Pancreas (tissue), 10 donors: Measurements from ENCODE around the gene ABCC1. TPM values are rescaled to one million over a fixed set of nuclear protein-coding genes. Genes with fewer than 3 reads are reported as not detected.

ENCODE experiments used
- ATAC-seq, 4 donors: fragments of 200-7000 bp; cut with Tn5 transposase; one replicate each; pipeline versions ENCODE4 v1.8.0 to v1.9.1; 2020; ENCODE audit warnings: mild to moderate bottlenecking in 4 of 4, moderate library complexity in 4 of 4
- DNase-seq, 6 donors: peaks; one replicate each; pipeline ENCODE4 v3.0.0-alpha.2; 2020
- FAIRE-seq: peaks from 2 replicates; lab custom pipeline; 2012; peaks lifted over from hg19 to GRCh38; lab: Jason Lieb, UNC
- H3K27ac ChIP-seq, 4 donors: fragments of 200-600 bp; sonication (generic); 1 replicate in 3 of 4; 2 replicates in 1 of 4; pipeline versions ENCODE4 v1.5.0 to v1.8.0; 2020
- H3K27me3 ChIP-seq, 4 donors: fragments of 200-600 bp; one replicate each; pipeline ENCODE4 v1.8.0; 2021
- H3K36me3 ChIP-seq, 3 donors: fragments of 200-600 bp; sonication (generic) in 1 of 3; one replicate each; pipeline versions ENCODE4 v1.5.0 to v1.8.0; 2020 to 2021
- H3K4me1 ChIP-seq, 3 donors: fragments of 200-600 bp; one replicate each; pipeline ENCODE4 v1.8.0; 2021
- H3K4me3 ChIP-seq, 4 donors: fragments of 200-600 bp; sonication (generic) in 2 of 4; one replicate each; pipeline versions ENCODE4 v1.5.0 to v1.8.0; 2020 to 2021
- H3K9me3 ChIP-seq, 4 donors: fragments of 200-600 bp; one replicate each; pipeline ENCODE4 v1.8.0; 2021
- WGBS, 2 donors: extraction: QIAGEN DNeasy Blood & Tissue Kit; methylation state at CpG; one replicate each; pipeline ENCODE4 v1.1.7; 2013; 5-methylcytosine and 5-hydroxymethylcytosine counted together
- intact Hi-C, 3 donors: fragments of 100-400 bp; cut with DNase I; formaldehyde crosslinking; loops; one replicate each; pipeline versions ENCODE4 v1.11.1 to v1.14.2; 2022
- polyA plus RNA-seq, 2 donors: library from polyadenylated mRNA; stranded (reverse); fragments of 200-250 nt; gene quantifications; one replicate each; pipeline ENCODE4 v1.2.3, GENCODE V29; 2013
- total RNA-seq, 6 donors: library from RNA; stranded (reverse); fragmentation: NEBNext Ultra II Directional in 4 of 6; extraction: Animal tissue kit (Norgen Biotek cat#: 25700) in 4 of 6; gene quantifications; one replicate each; pipeline versions ENCODE4 v1.2.1 to v1.2.4, GENCODE V29; 2021 to 2023
- TF ChIP-seq, protein P1 (sequence below), 4 donors: fragments of 200-600 bp; sonication (generic) in 3 of 4; IDR thresholded peaks; one replicate each; pipeline versions ENCODE4 v1.5.0 to v1.8.0; 2021; ENCODE audit warnings: antibody characterized with exemption in 4 of 4
- donor health status: healthy with polysubstance abuse.
- donor health status: DM: no; HTN: no; CAD: no; lungs with moderate emphysema.
- donor health status: DM: no; HTN: no; CAD: no.
- donor health status: control.
- donor health status: control.
- donor health status: Bipolar disorder and iron deficiency.
- donor health status: DM: yes; HTN: yes; CAD: no.
- donor health status: DM: no; HTN: no; CAD: no.
- donor health status: DM: no; HTN: no; CAD: no.
- donor health status: DM: yes; HTN: yes; CAD: no.

The ABCC1 gene
- total and polyA plus RNA-seq, 8 donors: 8.5 to 16.8 (median 12.0) TPM

DNA sequence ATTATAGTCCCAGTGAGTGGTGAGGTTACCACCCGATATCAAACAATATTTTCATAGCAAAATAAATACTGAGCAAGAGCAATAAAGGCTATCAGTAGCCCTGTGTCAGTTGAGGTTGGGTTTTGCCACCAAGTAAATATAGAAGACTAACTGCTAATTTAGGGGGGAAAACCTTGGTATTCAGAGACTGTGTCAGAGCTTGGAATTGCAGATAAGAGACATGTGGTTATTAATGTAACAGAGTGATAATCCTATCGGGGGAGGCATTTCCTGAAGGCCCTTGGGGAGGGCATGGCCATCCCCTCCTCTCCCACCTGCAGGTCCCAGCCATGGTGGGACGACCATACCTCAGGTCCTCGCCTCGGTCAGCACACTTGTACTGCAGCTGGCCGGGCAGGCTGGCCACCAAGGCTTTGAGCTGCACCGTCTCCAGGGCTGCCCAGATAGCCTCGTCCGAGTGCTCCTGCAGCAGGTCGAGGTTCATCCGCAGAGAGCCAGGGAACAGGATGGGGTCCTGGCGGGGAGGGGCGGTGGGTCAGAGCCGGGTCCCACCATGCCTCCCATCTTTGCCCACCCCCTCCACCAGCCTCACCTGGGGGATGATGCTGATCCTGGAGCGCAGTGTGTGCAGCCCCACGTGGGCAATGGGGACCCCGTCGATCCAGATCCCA, 205.0 kb downstream of the ABCC1 start:
- Histone ChIP-seq H3K27ac (no peak overlapping the region), H3K36me3 (peaks cover 0 to 4% (median 0%) of the 10 kb centered on the region in 3 donors), H3K27me3 (no peaks in the 10 kb centered on the region), H3K9me3 (no peaks in the 10 kb centered on the region), H3K4me3 (no peak overlapping the region), H3K4me1 (peaks cover 6 to 12% (median 7%) of the 10 kb centered on the region in 3 donors)
- DNase-seq (no peak), ATAC-seq (no peak), FAIRE-seq (no peak)
- TF ChIP-seq, protein P1, sequence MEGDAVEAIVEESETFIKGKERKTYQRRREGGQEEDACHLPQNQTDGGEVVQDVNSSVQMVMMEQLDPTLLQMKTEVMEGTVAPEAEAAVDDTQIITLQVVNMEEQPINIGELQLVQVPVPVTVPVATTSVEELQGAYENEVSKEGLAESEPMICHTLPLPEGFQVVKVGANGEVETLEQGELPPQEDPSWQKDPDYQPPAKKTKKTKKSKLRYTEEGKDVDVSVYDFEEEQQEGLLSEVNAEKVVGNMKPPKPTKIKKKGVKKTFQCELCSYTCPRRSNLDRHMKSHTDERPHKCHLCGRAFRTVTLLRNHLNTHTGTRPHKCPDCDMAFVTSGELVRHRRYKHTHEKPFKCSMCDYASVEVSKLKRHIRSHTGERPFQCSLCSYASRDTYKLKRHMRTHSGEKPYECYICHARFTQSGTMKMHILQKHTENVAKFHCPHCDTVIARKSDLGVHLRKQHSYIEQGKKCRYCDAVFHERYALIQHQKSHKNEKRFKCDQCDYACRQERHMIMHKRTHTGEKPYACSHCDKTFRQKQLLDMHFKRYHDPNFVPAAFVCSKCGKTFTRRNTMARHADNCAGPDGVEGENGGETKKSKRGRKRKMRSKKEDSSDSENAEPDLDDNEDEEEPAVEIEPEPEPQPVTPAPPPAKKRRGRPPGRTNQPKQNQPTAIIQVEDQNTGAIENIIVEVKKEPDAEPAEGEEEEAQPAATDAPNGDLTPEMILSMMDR (IDR thresholded peaks at IDR 0.05): no peak
- 90 to 94% methylated on average over 17 to 18 of the region's 18 CpGs for WGBS, 2 donors
- intact Hi-C loops: no loop called here

DNA sequence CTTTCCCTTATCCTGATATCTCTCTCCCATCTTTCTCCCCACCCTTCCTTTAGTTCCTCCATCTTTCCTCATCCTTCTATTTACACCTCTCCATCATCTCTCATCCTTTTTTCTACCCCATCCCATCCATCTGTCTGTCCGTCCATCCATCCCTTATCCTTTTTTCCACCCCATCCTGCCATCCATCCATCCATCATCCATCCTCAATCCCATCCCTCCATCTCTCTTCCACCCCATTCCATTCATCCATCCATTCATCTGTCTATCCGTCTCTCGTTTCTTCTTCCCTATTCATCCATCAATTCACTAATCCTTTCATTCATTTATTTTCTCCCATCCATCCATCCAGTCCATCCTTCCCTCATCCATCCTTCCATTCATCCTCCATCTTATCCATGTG, 205.8 kb downstream of the ABCC1 start:
- Histone ChIP-seq H3K27me3 (no peaks in the 10 kb centered on the region), H3K4me3 (no peak overlapping the region), H3K27ac (no peak overlapping the region), H3K4me1 (peaks cover 0 to 6% (median 4%) of the 10 kb centered on the region in 3 donors), H3K9me3 (no peaks in the 10 kb centered on the region), H3K36me3 (peaks cover 0 to 10% (median 0%) of the 10 kb centered on the region in 3 donors)
- intact Hi-C loops: no loop called here
- TF ChIP-seq, protein P1 (IDR thresholded peaks at IDR 0.05): no peak
- no peak for FAIRE-seq
- ATAC-seq: no peak
- WGBS, 2 donors: 91 to 94% methylated on average over 3 of the region's 3 CpGs
- no peak for DNase-seq

DNA sequence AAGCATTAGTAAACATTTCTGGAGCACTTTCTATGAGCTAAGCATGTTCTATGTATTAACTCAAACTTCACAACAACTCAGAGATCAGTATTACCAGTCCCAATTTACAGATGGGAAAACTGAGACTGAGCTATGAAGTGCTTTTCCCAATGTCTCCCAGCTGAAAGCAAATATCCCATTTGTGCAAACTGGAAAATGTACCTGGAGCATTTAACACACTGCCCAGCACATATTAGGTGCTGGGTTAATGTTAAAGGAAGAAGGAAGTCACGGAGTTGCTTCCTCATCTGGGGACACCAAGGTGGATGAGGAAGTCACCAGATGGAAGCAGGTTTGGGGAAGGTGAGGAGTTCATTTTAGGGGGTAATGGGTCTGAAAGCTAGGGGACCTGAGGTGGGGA, 207.8 kb downstream of the ABCC1 start:
- H3K27ac ChIP-seq: no peak overlapping the region
- H3K4me3 ChIP-seq: no peak overlapping the region
- no peaks in the 10 kb centered on the region for H3K4me1 ChIP-seq
- peaks cover 0 to 10% (median 0%) of the 10 kb centered on the region in 3 donors for H3K36me3 ChIP-seq
- 97 to 100% methylated on average over 1 of the region's 1 CpG for WGBS, 2 donors
- intact Hi-C loops: no loop called here
- TF ChIP-seq, protein P1 (IDR thresholded peaks at IDR 0.05): no peak
- FAIRE-seq (no peak), DNase-seq (no peak), ATAC-seq (no peak)
- no peaks in the 10 kb centered on the region for H3K27me3 ChIP-seq
- H3K9me3 ChIP-seq: no peaks in the 10 kb centered on the region

DNA sequence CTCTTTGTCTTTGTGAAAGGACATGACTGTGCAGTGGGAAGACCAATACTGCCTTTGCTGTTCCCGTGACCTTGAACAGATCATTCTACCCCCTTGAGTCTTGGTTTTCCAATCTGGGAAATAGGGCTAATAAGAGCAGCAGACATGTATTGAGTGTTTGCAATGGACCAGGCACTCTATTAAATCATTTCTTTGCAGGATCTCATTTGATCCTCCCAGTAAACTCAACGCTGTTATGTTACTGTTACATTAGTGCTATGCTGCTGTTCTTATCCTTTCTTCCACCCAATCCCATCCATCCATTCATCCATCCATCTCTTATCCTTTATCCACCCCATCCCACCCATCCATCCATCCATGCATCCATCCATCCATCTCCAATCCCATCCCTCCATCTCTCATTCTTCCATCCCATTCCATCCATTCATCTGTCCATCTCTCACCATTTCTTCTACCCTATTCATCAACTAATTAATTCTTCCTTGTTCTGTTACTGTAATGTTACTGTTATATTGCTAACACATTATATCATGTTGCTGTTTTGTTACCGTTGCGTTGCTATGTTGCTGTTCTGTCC, 208.8 kb downstream of the ABCC1 start:
- no peak for DNase-seq
- Histone ChIP-seq H3K4me1 (no peaks in the 10 kb centered on the region), H3K27ac (no peak overlapping the region), H3K4me3 (no peak overlapping the region), H3K27me3 (no peaks in the 10 kb centered on the region), H3K9me3 (no peaks in the 10 kb centered on the region), H3K36me3 (peaks cover 0 to 10% (median 0%) of the 10 kb centered on the region in 3 donors)
- TF ChIP-seq, protein P1 (IDR thresholded peaks at IDR 0.05): no peak
- no peak for FAIRE-seq
- ATAC-seq: no peak
- intact Hi-C loops: no loop called here
- 84 to 98% methylated on average over 4 of the region's 4 CpGs for WGBS, 2 donors
